Fibroblast of pulmonary artery (primary cell): ENCODE results near the gene QRFP.

Experiments
- DNase-seq: peaks from one replicate; pipeline ENCODE4 v3.0.0-alpha.2; 2010; ENCODE audit warnings: low read depth
- H3K4me3 ChIP-seq: replicated peaks from 2 replicates; pipeline ENCODE4 v1.5.1; 2011; ENCODE audit warnings: low read depth, mild to moderate bottlenecking, control low read depth, low read length, moderate library complexity
- CTCF ChIP-seq: IDR thresholded peaks from 2 replicates; pipeline ENCODE4 v1.5.1; 2011; ENCODE audit warnings: mild to moderate bottlenecking, control low read depth, low read length, inconsistent platforms; ENCODE audit errors: missing control alignments

Gene QRFP

DNA sequence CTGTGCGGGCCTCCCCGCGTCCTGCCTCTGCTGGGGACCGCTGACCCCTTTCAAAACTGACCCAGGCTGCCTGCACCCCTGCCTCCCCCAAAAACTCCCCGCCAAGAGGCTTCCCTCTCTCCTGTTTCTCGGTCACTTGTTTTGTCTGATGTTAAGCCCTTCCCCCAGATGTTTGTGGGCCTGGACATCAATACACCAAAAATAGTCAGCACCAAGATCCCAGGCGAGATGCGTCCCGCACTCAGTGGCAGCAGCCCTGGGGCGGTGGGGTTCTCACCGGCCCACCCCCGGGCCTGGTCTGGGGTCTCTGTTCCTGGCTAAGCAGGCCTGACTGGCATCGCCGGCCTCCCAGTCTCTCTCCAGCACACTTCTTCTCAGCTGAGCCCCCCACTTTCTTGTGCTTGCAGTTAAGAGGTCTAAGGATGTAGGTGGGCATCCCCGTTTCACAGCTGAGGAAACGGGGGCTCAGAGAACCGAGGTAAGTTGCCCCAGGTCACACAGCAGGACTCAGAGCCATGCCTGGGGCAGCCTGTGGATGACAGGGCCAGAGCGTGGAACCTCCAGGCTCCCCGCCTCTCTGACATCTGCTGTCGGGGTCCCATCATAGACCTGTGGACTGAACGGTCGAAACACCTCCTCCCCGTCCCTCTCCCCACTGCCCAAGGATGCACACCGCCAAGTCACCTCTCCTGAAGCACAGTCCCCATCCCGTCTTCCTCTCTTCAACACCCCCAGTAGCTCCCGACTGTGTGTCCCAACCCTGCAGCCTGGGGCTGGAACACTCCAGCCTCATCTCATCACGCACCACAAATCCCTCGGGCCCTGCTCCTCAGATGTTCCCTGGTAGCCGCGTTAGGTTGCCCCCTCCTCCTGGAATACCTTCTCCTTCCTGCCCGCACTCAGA is 25.6 kb upstream of the QRFP start:
- H3K4me3 ChIP-seq, result no peak overlapping the region
- DNase-seq, result no peak
- no peak for TF ChIP-seq CTCF

- TF ChIP-seq CTCF, result no peak
- H3K4me3 ChIP-seq, result no peak overlapping the region
- DNase-seq, result no peak
Observed at GRCh38 chr9:130921300-130921988, 24.8 kb upstream of the QRFP start.

DNA sequence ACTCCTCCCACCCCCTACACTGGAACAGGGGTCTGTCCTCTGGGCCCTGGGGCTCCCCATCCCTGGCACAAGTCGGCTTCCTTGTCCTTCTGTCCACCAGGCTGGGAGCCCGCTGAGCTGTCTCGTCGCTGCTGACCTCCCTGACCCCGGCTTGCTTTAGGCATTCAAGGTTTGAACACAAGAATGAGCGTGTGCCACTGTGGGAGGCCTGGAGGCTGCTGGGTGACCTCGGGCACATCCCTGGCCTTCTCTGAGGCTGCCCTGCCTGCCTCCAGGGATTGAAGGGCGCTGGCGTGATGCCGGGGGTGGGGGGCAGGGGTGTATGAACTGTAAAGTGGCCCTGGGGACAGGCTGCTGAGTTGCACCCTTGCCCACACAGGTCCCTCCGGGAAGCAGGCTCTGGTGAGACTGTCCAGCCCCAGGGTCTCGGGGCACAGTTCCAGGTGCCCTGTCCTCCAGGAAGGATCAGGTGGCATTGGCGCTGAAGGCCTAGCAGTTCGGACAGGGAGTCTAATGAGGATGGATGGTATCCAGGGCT is 24.2 kb upstream of the QRFP start:
- H3K4me3 ChIP-seq, result no peak overlapping the region
- no peak for DNase-seq
- TF ChIP-seq CTCF, result no peak

DNA sequence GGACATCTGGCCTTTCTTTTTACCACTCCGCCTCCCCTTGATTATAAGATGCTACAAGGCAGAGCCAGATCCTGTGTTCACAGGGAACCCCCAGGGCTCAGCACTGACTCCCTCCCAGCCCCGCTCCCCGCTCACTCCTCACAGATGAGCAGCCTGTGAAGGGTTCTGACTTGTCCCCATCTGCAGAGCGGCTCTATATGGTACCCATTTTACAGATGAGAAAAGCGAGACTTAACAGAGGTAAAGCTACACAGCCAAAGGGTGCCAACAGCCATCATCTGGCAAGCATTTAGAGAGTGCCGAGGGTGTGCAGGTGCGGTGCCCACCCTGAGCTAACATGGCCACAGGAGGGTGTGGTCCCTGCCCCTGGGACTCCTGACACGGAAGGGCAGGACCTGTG is 23.6 kb upstream of the QRFP start:
- TF ChIP-seq CTCF, result no peak

DNA sequence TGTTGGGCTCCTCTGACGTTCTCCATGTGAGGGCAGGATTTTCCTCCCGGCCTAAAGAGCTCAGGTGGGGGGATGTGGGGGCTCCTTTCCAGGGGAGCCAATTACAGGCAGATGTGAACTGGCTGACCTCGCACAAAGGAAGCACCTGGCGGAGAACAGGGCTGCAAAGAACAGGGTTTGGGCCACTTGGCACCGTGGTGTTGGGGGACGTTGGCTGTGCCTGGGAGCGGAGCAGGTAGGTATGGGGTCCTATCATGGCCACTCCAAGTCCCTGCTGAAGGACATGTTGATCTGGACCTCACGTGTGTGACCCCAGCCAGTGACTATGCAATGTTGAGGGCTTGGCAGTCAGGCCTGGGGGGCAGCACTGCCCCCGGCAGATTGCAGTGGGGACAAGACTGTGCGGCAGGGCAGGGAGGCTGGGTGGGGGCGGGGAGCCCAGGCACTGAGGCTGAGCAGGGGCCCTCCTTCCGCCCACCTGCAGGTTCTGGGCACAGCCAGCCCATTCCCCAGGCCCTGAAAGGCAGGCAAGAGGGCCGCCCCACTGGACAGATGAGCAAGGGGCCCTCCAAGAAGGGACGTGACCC is 23.0 kb upstream of the QRFP start:
- TF ChIP-seq CTCF, result no peak
- DNase-seq, result no peak
- H3K4me3 ChIP-seq, result no peak overlapping the region

More for the DNA sequence above, 23.6 kb upstream of the QRFP start:
- no peak overlapping the region for H3K4me3 ChIP-seq
- DNase-seq, result no peak

DNA sequence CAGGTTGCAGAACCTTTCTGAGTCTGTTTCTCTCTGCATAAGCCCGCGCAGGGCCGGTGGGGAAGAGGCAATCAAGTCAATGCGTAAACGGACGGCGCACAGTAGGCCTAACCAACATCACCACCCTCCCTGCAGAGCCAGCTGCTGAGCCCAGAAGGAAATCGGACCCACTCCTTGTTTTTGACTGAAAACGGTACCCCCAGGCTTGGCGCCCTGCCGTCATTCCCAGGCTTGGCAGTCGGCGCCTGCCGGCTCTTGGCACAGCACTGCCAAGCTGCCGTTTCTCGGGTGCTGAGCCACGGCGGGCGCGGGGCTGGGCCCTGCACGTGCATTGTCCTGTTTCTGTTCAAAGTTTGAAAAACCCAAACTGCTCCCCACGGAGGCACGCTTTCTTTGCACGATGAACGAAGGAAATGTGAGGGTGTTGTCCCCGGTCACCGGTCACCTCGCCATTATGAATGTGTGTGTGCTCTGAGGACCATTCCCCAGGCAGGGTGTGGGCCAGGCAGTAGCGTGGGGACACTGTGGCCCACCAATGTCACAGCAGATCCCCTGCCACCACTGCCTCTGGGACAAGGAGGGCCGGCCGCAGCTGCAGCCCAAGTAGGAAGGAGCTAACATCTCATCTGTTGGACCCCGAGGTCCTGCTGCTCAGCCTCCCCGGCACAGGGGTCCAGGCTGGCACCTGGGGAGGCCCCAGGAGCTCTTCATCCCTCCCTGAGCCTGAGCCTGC is 22.4 kb upstream of the QRFP start:
- TF ChIP-seq CTCF, result no peak
- H3K4me3 ChIP-seq, result no peak overlapping the region
- no peak for DNase-seq
